ENCODE results near the gene NRXN3.

NRXN3 gene

GRCh38 chr14:79629411-79630287 lies 1459.5 kb downstream of the NRXN3 start:
- TF ChIP-seq CTCF (IDR thresholded peaks at IDR 0.05; ENCODE audit: low read depth, low read length, missing control alignments) = no peak
- DNase-seq (ENCODE audit: extremely low read depth, low read depth) = no peak
- H3K4me3 ChIP-seq (replicated peaks; ENCODE audit: low read depth, low read length) = no peak overlapping the region

GRCh38 chr14:79630288-79630960 lies 1460.3 kb downstream of the NRXN3 start:
- DNase-seq (ENCODE audit: extremely low read depth, low read depth) = no peak
- TF ChIP-seq CTCF (IDR thresholded peaks at IDR 0.05; ENCODE audit: low read depth, low read length, missing control alignments) = no peak
- no peak overlapping the region for H3K4me3 ChIP-seq (replicated peaks; ENCODE audit: low read depth, low read length)

GRCh38 chr14:79631276-79631675 lies 1461.1 kb downstream of the NRXN3 start:
- DNase-seq (ENCODE audit: extremely low read depth, low read depth) = no peak
- no peak overlapping the region for H3K4me3 ChIP-seq (replicated peaks; ENCODE audit: low read depth, low read length)
- no peak for TF ChIP-seq CTCF (IDR thresholded peaks at IDR 0.05; ENCODE audit: low read depth, low read length, missing control alignments)

GRCh38 chr14:79638672-79639266 lies 1468.6 kb downstream of the NRXN3 start:
- DNase-seq (ENCODE audit: extremely low read depth, low read depth) = no peak
- TF ChIP-seq CTCF (IDR thresholded peaks at IDR 0.05; ENCODE audit: low read depth, low read length, missing control alignments) = no peak
- no peak overlapping the region for H3K4me3 ChIP-seq (replicated peaks; ENCODE audit: low read depth, low read length)

GRCh38 chr14:79639613-79640012 lies 1469.4 kb downstream of the NRXN3 start:
- TF ChIP-seq CTCF (IDR thresholded peaks at IDR 0.05; ENCODE audit: low read depth, low read length, missing control alignments) = no peak
- H3K4me3 ChIP-seq (replicated peaks; ENCODE audit: low read depth, low read length) = no peak overlapping the region
- DNase-seq (ENCODE audit: extremely low read depth, low read depth) = no peak

GRCh38 chr14:79641371-79641770 lies 1471.2 kb downstream of the NRXN3 start:
- no peak for DNase-seq (ENCODE audit: extremely low read depth, low read depth)
- TF ChIP-seq CTCF (IDR thresholded peaks at IDR 0.05; ENCODE audit: low read depth, low read length, missing control alignments) = no peak
- no peak overlapping the region for H3K4me3 ChIP-seq (replicated peaks; ENCODE audit: low read depth, low read length)

Data from HFF-Myc (cell line).